HG03558 (cell line): ENCODE measurements around the gene SPRR1B.
"Not testable (repeated sequence)": the region's sequence is repeated elsewhere in the genome, so short reads cannot be mapped to it uniquely, and the experiment has no call there.

Experiments
- ATAC-seq: cut with Tn5 transposase; IDR thresholded peaks from one replicate; pipeline ENCODE4 v1.9.1; 2021; ENCODE audit warnings: moderate number of reproducible peaks; ENCODE audit not compliant: unreplicated experiment; ENCODE audit errors: extremely low read depth

SPRR1B gene

GRCh38 chr1:153030895-153031294 is at the start of gene SPRR1B:
Gene SPRR1B, plus strand, starts transcription at chr1:153031203. Its CDS starts 1,143 bp downstream, at chr1:153032346.
- ATAC-seq, result no peak

- ATAC-seq, result no peak
Observed at GRCh38 chr1:152982076-152982475, 48.9 kb upstream of the SPRR1B start.

GRCh38 chr1:152983234-152983633 is 47.8 kb upstream of the SPRR1B start:
- ATAC-seq, result no peak

- no peak for ATAC-seq
Observed at GRCh38 chr1:152983743-152984142, 47.3 kb upstream of the SPRR1B start, which contains the start of gene SPRR1A. Gene SPRR1A, plus strand, starts transcription at chr1:152984081. Its CDS starts 1,150 bp downstream, at chr1:152985231.

GRCh38 chr1:152986578-152986977 is 44.4 kb upstream of the SPRR1B start:
- ATAC-seq, result no peak

GRCh38 chr1:152993186-152993585 is 37.8 kb upstream of the SPRR1B start:
- ATAC-seq, result no peak

- no peak for ATAC-seq
Observed at GRCh38 chr1:152995842-152996241, 35.2 kb upstream of the SPRR1B start.

GRCh38 chr1:152996633-152997400 is 34.2 kb upstream of the SPRR1B start:
- ATAC-seq, result no peak

- no peak for ATAC-seq
Observed at GRCh38 chr1:152997901-152998300, 33.1 kb upstream of the SPRR1B start.

GRCh38 chr1:152998476-152998875 is 32.5 kb upstream of the SPRR1B start:
- ATAC-seq, result no peak

- no peak for ATAC-seq
Observed at GRCh38 chr1:152999818-153000217, 31.2 kb upstream of the SPRR1B start.

GRCh38 chr1:153000294-153000693 is 30.7 kb upstream of the SPRR1B start:
- no peak for ATAC-seq

GRCh38 chr1:153001382-153001781 is 29.6 kb upstream of the SPRR1B start, which contains the start of gene SPRR3:
Gene SPRR3, plus strand, starts transcription at chr1:153001749. Its CDS starts 1,272 bp downstream, at chr1:153003021.
- ATAC-seq, result no peak

- ATAC-seq, result not testable (repeated sequence)
Observed at GRCh38 chr1:153011235-153011758, 19.7 kb upstream of the SPRR1B start.

- ATAC-seq, result not testable (repeated sequence)
Observed at GRCh38 chr1:153021829-153022228, 9.2 kb upstream of the SPRR1B start.

- not testable (repeated sequence) for ATAC-seq
Observed at GRCh38 chr1:153022340-153022739, 8.7 kb upstream of the SPRR1B start.

- ATAC-seq, result no peak
Observed at GRCh38 chr1:153023109-153023508, 7.9 kb upstream of the SPRR1B start.

- no peak for ATAC-seq
Observed at GRCh38 chr1:153024413-153024812, 6.6 kb upstream of the SPRR1B start.

GRCh38 chr1:153025797-153026196 is 5.2 kb upstream of the SPRR1B start:
- no peak for ATAC-seq

GRCh38 chr1:153028766-153029165 is 2.2 kb upstream of the SPRR1B start:
- ATAC-seq, result no peak

GRCh38 chr1:153032073-153032472 is 1.1 kb downstream of the SPRR1B start:
- ATAC-seq, result no peak
